KMS-11 (cell line): ENCODE data around the gene SOWAHD.

Experiments
- H2AFZ ChIP-seq: fragments of 200-600 bp; sonication (generic); 2 replicates; pipeline ENCODE4 v1.6.1; 2016; ENCODE audit warnings: antibody characterized with exemption, mixed run types, low read depth
- H3K27ac ChIP-seq: fragments of 200-600 bp; sonication (generic); 2 replicates; pipeline ENCODE4 v1.6.1; 2016; ENCODE audit warnings: mild to moderate bottlenecking, mixed run types
- H3K27me3 ChIP-seq: fragments of 200-600 bp; sonication (generic); 2 replicates; pipeline ENCODE4 v1.6.1; 2017; ENCODE audit warnings: mild to moderate bottlenecking, low read depth, mixed run types, moderate library complexity; ENCODE audit not compliant: insufficient read depth
- H3K36me3 ChIP-seq: fragments of 200-600 bp; sonication (generic); 2 replicates; pipeline ENCODE4 v1.6.1; 2017; ENCODE audit warnings: mild to moderate bottlenecking, mixed run types; ENCODE audit not compliant: insufficient read depth
- H3K4me1 ChIP-seq: fragments of 200-600 bp; sonication (generic); 2 replicates; pipeline ENCODE4 v1.6.1; 2016; ENCODE audit warnings: mild to moderate bottlenecking, low read depth, mixed run types; ENCODE audit not compliant: poor library complexity, severe bottlenecking
- H3K4me2 ChIP-seq: fragments of 200-600 bp; sonication (generic); 2 replicates; pipeline ENCODE4 v1.7.0; 2016; ENCODE audit warnings: mild to moderate bottlenecking, mixed run types
- H3K4me3 ChIP-seq: fragments of 200-600 bp; sonication (generic); IDR thresholded peaks from 2 replicates; pipeline ENCODE4 v1.6.1; 2017; ENCODE audit warnings: low read depth, low read length, mixed read lengths; ENCODE audit not compliant: insufficient read depth
- H3K79me2 ChIP-seq: fragments of 200-600 bp; sonication (generic); 2 replicates; pipeline ENCODE4 v1.6.1; 2016; ENCODE audit warnings: low read depth, mixed run types; ENCODE audit not compliant: insufficient read depth
- H3K9ac ChIP-seq: fragments of 200-600 bp; sonication (generic); 2 replicates; pipeline ENCODE4 v1.6.1; 2016; ENCODE audit warnings: mild to moderate bottlenecking, mixed run types
- H4K20me1 ChIP-seq: fragments of 200-600 bp; sonication (generic); 2 replicates; pipeline ENCODE4 v1.6.1; 2016; ENCODE audit warnings: mild to moderate bottlenecking, mixed run types; ENCODE audit not compliant: insufficient read depth
- CTCF ChIP-seq: fragments of 200-600 bp; sonication (generic); conservative IDR thresholded peaks from 2 replicates; pipeline ENCODE4 v1.6.1; 2017; ENCODE audit warnings: low read depth, mild to moderate bottlenecking, antibody characterized with exemption, low read length, moderate library complexity, mixed read lengths

Gene SOWAHD

GRCh38 chrX:119721926-119722325 is 36.5 kb upstream of the SOWAHD start:
- Histone ChIP-seq H3K27ac (no peak overlapping the region), H3K36me3 (no peaks in the 10 kb centered on the region), H2AFZ (no peak overlapping the region), H3K4me3 (no peak overlapping the region), H3K4me1 (peaks cover 12% of the 10 kb centered on the region), H3K27me3 (no peaks in the 10 kb centered on the region), H3K4me2 (no peak overlapping the region), H4K20me1 (no peaks in the 10 kb centered on the region), H3K9ac (no peak overlapping the region), H3K79me2 (no peaks in the 10 kb centered on the region)
- no peak for TF ChIP-seq CTCF

GRCh38 chrX:119726900-119727555 is 31.4 kb upstream of the SOWAHD start:
- peak overlapping the region; percentile 61; the same call in 1 of the 2 replicates for H3K4me2 ChIP-seq
- no peak for TF ChIP-seq CTCF
- H3K36me3 ChIP-seq: no peaks in the 10 kb centered on the region
- no peak overlapping the region for H3K4me3 ChIP-seq
- peak overlapping the region; percentile 45; the same call in 1 of the 2 replicates for H3K9ac ChIP-seq
- H3K27ac ChIP-seq: peak overlapping the region; percentile 85
- H4K20me1 ChIP-seq: no peaks in the 10 kb centered on the region
- peak overlapping the region; percentile 87 for H2AFZ ChIP-seq
- no peaks in the 10 kb centered on the region for H3K79me2 ChIP-seq
- H3K27me3 ChIP-seq: no peaks in the 10 kb centered on the region
- peaks cover 45% of the 10 kb centered on the region for H3K4me1 ChIP-seq

- Histone ChIP-seq H3K4me2 (no peak overlapping the region), H3K4me3 (no peak overlapping the region), H3K4me1 (peaks cover 45% of the 10 kb centered on the region), H3K36me3 (no peaks in the 10 kb centered on the region), H2AFZ (no peak overlapping the region), H3K9ac (no peak overlapping the region), H3K79me2 (no peaks in the 10 kb centered on the region), H3K27me3 (no peaks in the 10 kb centered on the region), H3K27ac (no peak overlapping the region), H4K20me1 (no peaks in the 10 kb centered on the region)
- no peak for TF ChIP-seq CTCF
Measured at GRCh38 chrX:119728487-119728886, 29.9 kb upstream of the SOWAHD start.

- peaks cover 45% of the 10 kb centered on the region for H3K4me1 ChIP-seq
- no peak overlapping the region for H3K27ac ChIP-seq
- H3K4me2 ChIP-seq: no peak overlapping the region
- H3K79me2 ChIP-seq: no peaks in the 10 kb centered on the region
- H3K27me3 ChIP-seq: no peaks in the 10 kb centered on the region
- H4K20me1 ChIP-seq: no peaks in the 10 kb centered on the region
- H3K4me3 ChIP-seq: no peak overlapping the region
- no peak overlapping the region for H3K9ac ChIP-seq
- no peaks in the 10 kb centered on the region for H3K36me3 ChIP-seq
- peak overlapping the region; percentile 49; the same call in 1 of the 2 replicates for H2AFZ ChIP-seq
- peak; percentile 59 for TF ChIP-seq CTCF
Measured at GRCh38 chrX:119729408-119730201, 28.8 kb upstream of the SOWAHD start.
